A549 (cell line): ENCODE results near the gene ZBTB2. TPM values are rescaled to one million over a fixed set of nuclear protein-coding genes. Genes with fewer than 3 reads are reported as not detected.

Source experiments
- ATAC-seq, 2 experiments: fragments of 200-7000 bp in 1 of 2; fragments of >200 bp in 1 of 2; cut with Nextera tagmentation in 1 of 2; cut with Tn5 transposase in 1 of 2; 3 replicates each; pipeline versions ENCODE4 v1.8.0 to v1.9.1; 2018 to 2020; ENCODE audit warnings: mild to moderate bottlenecking in 1 of 2, moderate library complexity in 1 of 2
- CTCF ChIA-PET: fragments of 300-600 bp; sonication (Branson Sonifier 250); formaldehyde crosslinking; extraction: SDS; loops from one replicate; lab custom pipeline; 2021; ENCODE audit warnings: antibody characterized with exemption, inconsistent platforms; lab: Yijun Ruan, JAX
- POLR2A ChIA-PET: fragments of 350-600 bp; formaldehyde crosslinking; extraction: SDS; loops from one replicate; lab custom pipeline; 2021; ENCODE audit warnings: antibody characterized with exemption, inconsistent platforms; lab: Yijun Ruan, JAX
- DNase-seq, 2 experiments: peaks; one replicate each; pipeline versions ENCODE4 v3.0.0 to v3.0.0-alpha.2; 2011 to 2016; ENCODE audit warnings: low read depth in 1 of 2, low spot score in 1 of 2
- FAIRE-seq: peaks from 2 replicates; lab custom pipeline; 2011; peaks lifted over from hg19 to GRCh38; lab: Jason Lieb, UNC
- H3K27ac ChIP-seq, 2 experiments: fragments of >200 bp; sonication (Bioruptor Twin); formaldehyde crosslinking; 3 replicates each; pipeline ENCODE4 v1.5.1; 2016 to 2017
- H3K4me1 ChIP-seq: fragments of >200 bp; sonication (Bioruptor Twin); formaldehyde crosslinking; 3 replicates; pipeline ENCODE4 v1.6.1; 2016
- H3K4me2 ChIP-seq: fragments of >200 bp; sonication (Bioruptor Twin); formaldehyde crosslinking; 3 replicates; pipeline ENCODE4 v1.6.1; 2016
- H3K4me3 ChIP-seq: fragments of >200 bp; sonication (Bioruptor Twin); formaldehyde crosslinking; 3 replicates; pipeline ENCODE4 v1.5.1; 2016
- H3K9me3 ChIP-seq: fragments of >200 bp; sonication (Bioruptor Twin); formaldehyde crosslinking; 3 replicates; pipeline ENCODE4 v1.6.1; 2016
- CBX2 ChIP-seq: fragments of 200-600 bp; sonication (generic); IDR thresholded peaks from 2 replicates; pipeline ENCODE4 v1.6.1; 2016; ENCODE audit warnings: low read depth, mild to moderate bottlenecking, borderline replicate concordance
- CBX8 ChIP-seq: fragments of 200-600 bp; sonication (generic); IDR thresholded peaks from 2 replicates; pipeline ENCODE4 v1.6.1; 2016
- CHD2 ChIP-seq: fragments of 150-350 bp; IDR thresholded peaks from 2 replicates; pipeline ENCODE4 v1.6.1; 2014; ENCODE audit warnings: low read length; ENCODE audit not compliant: partially characterized antibody
- ESRRA ChIP-seq: fragments of 150-350 bp; IDR thresholded peaks from 2 replicates; pipeline ENCODE4 v1.6.1; 2014; ENCODE audit warnings: mild to moderate bottlenecking, low read length, borderline replicate concordance
- FOSB ChIP-seq: fragments of 250-450 bp; sonication (Bioruptor Pico); IDR thresholded peaks from 2 replicates; pipeline ENCODE4 v1.5.0; 2020; ENCODE audit warnings: mild to moderate bottlenecking, moderate library complexity
- HDAC2 ChIP-seq: fragments of 200-600 bp; sonication (generic); IDR thresholded peaks from 2 replicates; pipeline ENCODE4 v1.6.1; 2016
- HEYL ChIP-seq: fragments of 250-450 bp; sonication (Bioruptor Pico); IDR thresholded peaks from 2 replicates; pipeline ENCODE4 v1.8.0; 2021; ENCODE audit warnings: mild to moderate bottlenecking, moderate library complexity
- MAFK ChIP-seq: fragments of 450-650 bp; IDR thresholded peaks from 2 replicates; pipeline ENCODE4 v1.6.1; 2014; ENCODE audit not compliant: partially characterized antibody
- MAZ ChIP-seq: fragments of 150-350 bp; IDR thresholded peaks from 2 replicates; pipeline ENCODE4 v1.6.1; 2014; ENCODE audit warnings: antibody characterized with exemption, low read depth, low read length, borderline replicate concordance
- MYC ChIP-seq: IDR thresholded peaks from 2 replicates; pipeline ENCODE4 v1.6.1; 2012; ENCODE audit warnings: mild to moderate bottlenecking, inconsistent platforms, low read length, improper control_type of control experiment, borderline replicate concordance
- NFE2L2 ChIP-seq: fragments of 150-350 bp; conservative IDR thresholded peaks from 2 replicates; pipeline ENCODE4 v1.6.1; 2014; ENCODE audit warnings: low read length
- POLR2AphosphoS2 ChIP-seq: conservative IDR thresholded peaks from 2 replicates; pipeline ENCODE4 v1.6.1; 2012; ENCODE audit warnings: low read length, improper control_type of control experiment, inconsistent platforms
- RCOR1 ChIP-seq: fragments of 150-350 bp; IDR thresholded peaks from 2 replicates; pipeline ENCODE4 v1.6.1; 2014; ENCODE audit warnings: antibody characterized with exemption, low read length, low read depth
- RFX5 ChIP-seq: fragments of 450-650 bp; IDR thresholded peaks from 2 replicates; pipeline ENCODE4 v1.7.1; 2014; ENCODE audit warnings: antibody characterized with exemption, mild to moderate bottlenecking, moderate library complexity
- SMC3 ChIP-seq: fragments of >200 bp; sonication (Bioruptor Twin); formaldehyde crosslinking; IDR thresholded peaks from 3 replicates; pipeline ENCODE4 v1.6.1; 2018; ENCODE audit warnings: inconsistent platforms
- TFCP2L1 ChIP-seq: fragments of 250-450 bp; sonication (Bioruptor Pico); IDR thresholded peaks from 2 replicates; pipeline ENCODE4 v1.5.0; 2021; ENCODE audit warnings: mild to moderate bottlenecking
- WGBS: methylation state at CpG from one replicate; pipeline ENCODE4 v1.1.6; 2017; ENCODE audit errors: missing lambda C conversion rate; 5-methylcytosine and 5-hydroxymethylcytosine counted together
- polyA plus RNA-seq, 4 experiments: library from polyadenylated mRNA; depleted of rRNA in 3 of 4; stranded (reverse); fragments of >200 nt; fragmentation: RNase III in 1 of 4; extraction: RNeasy Plus Mini Kit Qiagen cat#74134 plus additional on column Dnase treatment in 1 of 4; gene quantifications; 2 replicates in 3 of 4; 3 replicates in 1 of 4; pipeline ENCODE4 v1.2.3, GENCODE V29; 2011 to 2017
- TF ChIP-seq, protein P1 (sequence below): fragments of >200 bp; sonication (Bioruptor Twin); formaldehyde crosslinking; IDR thresholded peaks from 2 replicates; pipeline ENCODE4 v1.6.1; 2016
- TF ChIP-seq, protein P2 (sequence below): IDR thresholded peaks from 2 replicates; pipeline ENCODE4 v1.6.1; 2012
- TF ChIP-seq, protein P3 (sequence below): fragments of >200 bp; sonication (Bioruptor Twin); formaldehyde crosslinking; IDR thresholded peaks from 3 replicates; pipeline ENCODE4 v1.5.1; 2016
- TF ChIP-seq, protein P4 (sequence below): IDR thresholded peaks from 2 replicates; pipeline ENCODE4 v1.6.1; 2012; ENCODE audit warnings: low read depth, borderline replicate concordance

The ZBTB2 gene
- polyA plus RNA-seq, 2 of the 4 experiments (the other 2 are of a cell fraction): 10.8 to 17.3 TPM

DNA sequence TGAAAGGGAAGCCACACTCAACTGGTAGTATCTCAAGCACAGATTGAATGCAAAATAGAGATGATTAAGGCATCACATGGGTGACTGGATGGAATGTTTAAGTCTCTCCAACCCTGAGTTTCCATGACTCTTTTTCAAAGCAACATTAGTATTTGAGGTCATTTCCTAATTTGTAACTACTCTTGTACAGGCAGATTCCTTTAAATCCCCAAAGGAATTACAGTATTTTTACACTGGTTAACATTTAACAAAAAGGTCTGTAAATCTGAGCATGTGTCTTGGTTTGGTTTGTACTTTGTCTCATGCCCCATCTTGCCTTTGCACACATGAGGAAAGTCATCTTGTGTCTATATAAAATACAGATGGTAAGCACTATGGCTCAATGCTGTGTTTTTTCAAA, 45.4 kb upstream of the ZBTB2 start:
- Histone ChIP-seq H3K4me3 (no peak overlapping the region), H3K4me2 (peak overlapping the region; percentile 56), H3K27ac (no peak overlapping the region; a peak in 1 of 6 replicates), H3K4me1 (peaks cover 27% of the 10 kb centered on the region), H3K9me3 (no peaks in the 10 kb centered on the region)
- ChIA-PET POLR2A (no interaction called here), CTCF (no interaction called here)
- DNase-seq (peak in 1 of 2 experiments; percentile 20), FAIRE-seq (no peak), ATAC-seq (peak; percentile 13 to 46; a peak in 3 of 6 replicates)
- no peak for TF ChIP-seq CHD2
- TF ChIP-seq SMC3: no peak
- TF ChIP-seq MYC: no peak
- TF ChIP-seq CBX2: no peak
- no peak for TF ChIP-seq MAZ

DNA sequence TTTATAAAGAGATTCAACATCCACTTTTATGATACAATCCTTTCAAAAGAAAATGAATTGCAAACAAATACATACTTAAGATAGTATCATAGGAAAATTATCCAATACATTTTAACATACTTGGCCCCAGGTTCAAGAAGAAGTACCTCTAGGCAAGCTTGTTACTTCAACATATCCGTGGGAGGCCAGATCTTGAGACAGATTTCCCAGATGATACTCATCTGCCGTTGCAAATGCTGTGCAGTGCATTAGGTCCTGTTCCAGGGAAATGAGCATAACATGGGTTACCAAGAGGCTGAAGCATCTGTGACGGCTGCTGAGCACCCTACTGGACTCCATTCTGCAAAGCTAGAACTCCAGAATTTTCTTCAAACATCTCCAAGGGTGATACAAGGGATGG, 44.9 kb upstream of the ZBTB2 start:
- ChIA-PET POLR2A (no interaction called here), CTCF (interaction anchor here (1.4 kb wide), 1 partner anchor 15 kb away, joined by 4 read pairs; the partner anchor contains the start of gene RMND1)
- FAIRE-seq (no peak), DNase-seq (no peak), ATAC-seq (no peak)
- peak overlapping the region; percentile 56 for H3K4me2 ChIP-seq
- peaks cover 23% of the 10 kb centered on the region for H3K4me1 ChIP-seq
- H3K9me3 ChIP-seq: no peaks in the 10 kb centered on the region
- WGBS: 81% methylated on average over 3 of the region's 3 CpGs
- H3K27ac ChIP-seq: no peak overlapping the region; a peak in 1 of 6 replicates
- TF ChIP-seq CBX2 (no peak), HDAC2 (no peak), CBX8 (no peak), CHD2 (no peak), POLR2AphosphoS2 (no peak), RFX5 (no peak), SMC3 (no peak), NFE2L2 (no peak), MYC (no peak), MAZ (no peak), TFCP2L1 (CRISPR knock-in tag) (no peak), RCOR1 (no peak), HEYL (CRISPR knock-in tag) (no peak), FOSB (CRISPR knock-in tag) (no peak), ESRRA (no peak)
- TF ChIP-seq, protein P1, sequence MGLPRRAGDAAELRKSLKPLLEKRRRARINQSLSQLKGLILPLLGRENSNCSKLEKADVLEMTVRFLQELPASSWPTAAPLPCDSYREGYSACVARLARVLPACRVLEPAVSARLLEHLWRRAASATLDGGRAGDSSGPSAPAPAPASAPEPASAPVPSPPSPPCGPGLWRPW: no peak
- TF ChIP-seq, protein P2, sequence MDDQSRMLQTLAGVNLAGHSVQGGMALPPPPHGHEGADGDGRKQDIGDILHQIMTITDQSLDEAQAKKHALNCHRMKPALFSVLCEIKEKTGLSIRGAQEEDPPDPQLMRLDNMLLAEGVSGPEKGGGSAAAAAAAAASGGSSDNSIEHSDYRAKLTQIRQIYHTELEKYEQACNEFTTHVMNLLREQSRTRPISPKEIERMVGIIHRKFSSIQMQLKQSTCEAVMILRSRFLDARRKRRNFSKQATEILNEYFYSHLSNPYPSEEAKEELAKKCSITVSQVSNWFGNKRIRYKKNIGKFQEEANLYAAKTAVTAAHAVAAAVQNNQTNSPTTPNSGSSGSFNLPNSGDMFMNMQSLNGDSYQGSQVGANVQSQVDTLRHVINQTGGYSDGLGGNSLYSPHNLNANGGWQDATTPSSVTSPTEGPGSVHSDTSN: no peak
- TF ChIP-seq, protein P3, sequence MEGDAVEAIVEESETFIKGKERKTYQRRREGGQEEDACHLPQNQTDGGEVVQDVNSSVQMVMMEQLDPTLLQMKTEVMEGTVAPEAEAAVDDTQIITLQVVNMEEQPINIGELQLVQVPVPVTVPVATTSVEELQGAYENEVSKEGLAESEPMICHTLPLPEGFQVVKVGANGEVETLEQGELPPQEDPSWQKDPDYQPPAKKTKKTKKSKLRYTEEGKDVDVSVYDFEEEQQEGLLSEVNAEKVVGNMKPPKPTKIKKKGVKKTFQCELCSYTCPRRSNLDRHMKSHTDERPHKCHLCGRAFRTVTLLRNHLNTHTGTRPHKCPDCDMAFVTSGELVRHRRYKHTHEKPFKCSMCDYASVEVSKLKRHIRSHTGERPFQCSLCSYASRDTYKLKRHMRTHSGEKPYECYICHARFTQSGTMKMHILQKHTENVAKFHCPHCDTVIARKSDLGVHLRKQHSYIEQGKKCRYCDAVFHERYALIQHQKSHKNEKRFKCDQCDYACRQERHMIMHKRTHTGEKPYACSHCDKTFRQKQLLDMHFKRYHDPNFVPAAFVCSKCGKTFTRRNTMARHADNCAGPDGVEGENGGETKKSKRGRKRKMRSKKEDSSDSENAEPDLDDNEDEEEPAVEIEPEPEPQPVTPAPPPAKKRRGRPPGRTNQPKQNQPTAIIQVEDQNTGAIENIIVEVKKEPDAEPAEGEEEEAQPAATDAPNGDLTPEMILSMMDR: no peak
- TF ChIP-seq, protein P4, sequence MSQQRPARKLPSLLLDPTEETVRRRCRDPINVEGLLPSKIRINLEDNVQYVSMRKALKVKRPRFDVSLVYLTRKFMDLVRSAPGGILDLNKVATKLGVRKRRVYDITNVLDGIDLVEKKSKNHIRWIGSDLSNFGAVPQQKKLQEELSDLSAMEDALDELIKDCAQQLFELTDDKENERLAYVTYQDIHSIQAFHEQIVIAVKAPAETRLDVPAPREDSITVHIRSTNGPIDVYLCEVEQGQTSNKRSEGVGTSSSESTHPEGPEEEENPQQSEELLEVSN: no peak
- no peak overlapping the region for H3K4me3 ChIP-seq

DNA sequence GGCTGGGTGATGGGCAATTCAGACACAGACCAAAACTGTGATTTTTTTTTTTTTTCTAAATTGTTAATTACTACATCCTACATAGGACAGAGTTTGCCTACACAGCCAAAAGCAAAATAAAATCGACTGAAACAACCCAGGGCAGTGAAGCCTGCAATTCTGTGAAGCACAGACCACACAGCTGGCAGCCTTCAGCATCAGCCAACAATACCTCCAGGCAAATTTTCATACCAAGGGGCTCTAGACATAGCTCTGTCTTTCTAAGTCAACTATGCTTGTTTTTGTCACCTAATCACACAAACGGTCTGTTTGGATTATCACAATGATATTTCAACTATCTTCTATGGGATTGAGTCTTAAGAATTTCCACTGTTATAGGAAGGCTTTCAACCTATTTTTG, 43.0 kb upstream of the ZBTB2 start:
- Histone ChIP-seq H3K9me3 (no peaks in the 10 kb centered on the region), H3K4me2 (no peak overlapping the region), H3K4me3 (no peak overlapping the region), H3K4me1 (peaks cover 20% of the 10 kb centered on the region), H3K27ac (no peak overlapping the region)
- TF ChIP-seq, protein P1: no peak
- no peak for TF ChIP-seq MAFK
- FAIRE-seq: no peak
- no peak for ATAC-seq
- ChIA-PET POLR2A (no interaction called here), CTCF (interaction anchor here (1.8 kb wide), 1 partner anchor 28 kb away, joined by 5 read pairs; no protein-coding TSS in a partner anchor)
- 13% methylated on average over 2 of the region's 2 CpGs for WGBS
- DNase-seq: no peak
